ENCODE results near the gene VSIG10.

GRCh38 chr12:118145798-118146156 is 42.0 kb upstream of the VSIG10 start:
- TF ChIP-seq POLR2A (IDR thresholded peaks at IDR 0.05) = no peak
- TF ChIP-seq CTCF (IDR thresholded peaks at IDR 0.05) = no peak

All from right lobe of liver (tissue), 4 donors.